Measurements from ENCODE around the gene ACTN1. TPM values are rescaled to one million over a fixed set of nuclear protein-coding genes. Genes with fewer than 3 reads are reported as not detected.
A peak's percentile ranks its signal among the peaks of the same experiment; 100 is the strongest.
"Not testable (repeated sequence)": the region's sequence is repeated elsewhere in the genome, so short reads cannot be mapped to it uniquely, and the experiment has no call there.

The ACTN1 gene
- total RNA-seq (2014; rRNA removed; shearing (Covaris generic)), result 70.5 and 71.1 TPM in 2 replicates
- polyA plus RNA-seq (2014; cell fraction: nucleus; rRNA removed), result 113 and 155 TPM in 2 replicates

GRCh38 chr14:68979021-68979721 is at the start of gene ACTN1:
Gene ACTN1, minus strand, starts transcription at chr14:68979302. Its CDS starts 246 bp downstream, at chr14:68979056.
- peak; percentile 96 for DNase-seq (ENCODE audit: extremely low read depth, low read depth)

GRCh38 chr14:69027242-69027913 is 48.3 kb upstream of the ACTN1 start:
- no peak for DNase-seq (ENCODE audit: extremely low read depth, low read depth)

DNA sequence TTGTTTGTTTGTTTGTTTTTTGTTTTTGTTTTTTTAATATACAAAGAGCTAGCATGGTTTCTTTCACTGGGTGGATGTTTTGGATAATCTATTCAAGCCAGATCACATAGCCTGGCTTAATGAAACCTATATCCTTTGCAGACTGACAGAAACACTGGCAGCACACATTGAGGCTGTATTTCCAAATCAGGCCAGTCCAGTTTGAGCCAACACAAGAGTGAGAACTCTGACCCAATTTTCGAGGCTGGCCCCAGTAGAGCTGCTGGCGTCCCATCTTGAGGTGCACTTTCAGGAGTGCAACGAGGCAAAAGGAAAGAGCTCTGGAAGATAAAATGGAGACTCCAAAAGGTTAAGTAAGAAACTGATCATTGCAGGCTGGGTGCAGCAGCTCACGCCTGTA is 43.9 kb upstream of the ACTN1 start:
- DNase-seq (ENCODE audit: extremely low read depth, low read depth), result no peak

DNA sequence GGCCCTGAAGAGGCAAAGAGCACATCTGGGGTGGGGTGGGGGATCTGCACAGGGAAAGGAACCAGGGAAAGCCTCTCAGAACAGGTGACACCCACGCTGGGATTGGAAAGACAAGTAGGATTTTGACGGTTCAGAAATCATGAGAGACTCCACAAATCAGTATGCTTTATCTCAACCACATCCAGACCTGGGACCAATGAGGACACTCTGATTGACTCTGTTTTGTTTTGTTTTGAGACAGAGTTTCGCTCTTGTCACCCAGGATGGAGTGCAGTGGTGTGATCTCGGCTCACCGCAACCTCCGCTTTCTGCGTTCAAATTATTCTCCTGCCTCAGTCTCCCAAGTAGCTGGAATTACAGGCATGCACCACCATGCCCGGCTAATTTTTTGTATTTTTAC is 43.0 kb upstream of the ACTN1 start:
- DNase-seq (ENCODE audit: extremely low read depth, low read depth), result not testable (repeated sequence)

DNA sequence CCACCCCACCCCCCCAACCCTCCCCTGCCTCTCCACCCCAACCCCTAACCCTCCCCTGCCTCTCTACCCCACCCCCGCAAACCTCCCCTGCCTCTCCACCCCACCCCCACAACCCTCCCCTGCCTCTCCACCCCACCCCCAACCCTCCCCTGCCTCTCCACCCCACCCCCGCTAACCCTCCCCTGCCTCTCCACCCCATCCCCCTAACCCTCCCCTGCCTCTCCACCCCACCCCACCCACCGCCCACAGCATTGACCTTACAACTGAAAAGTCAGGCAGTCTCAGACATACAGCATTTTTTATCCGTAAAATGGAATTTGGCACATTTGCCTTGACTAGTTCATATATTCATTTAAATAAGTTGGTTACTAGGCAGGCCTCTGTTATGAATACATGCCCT is 38.6 kb upstream of the ACTN1 start:
- DNase-seq (ENCODE audit: extremely low read depth, low read depth), result no peak

DNA sequence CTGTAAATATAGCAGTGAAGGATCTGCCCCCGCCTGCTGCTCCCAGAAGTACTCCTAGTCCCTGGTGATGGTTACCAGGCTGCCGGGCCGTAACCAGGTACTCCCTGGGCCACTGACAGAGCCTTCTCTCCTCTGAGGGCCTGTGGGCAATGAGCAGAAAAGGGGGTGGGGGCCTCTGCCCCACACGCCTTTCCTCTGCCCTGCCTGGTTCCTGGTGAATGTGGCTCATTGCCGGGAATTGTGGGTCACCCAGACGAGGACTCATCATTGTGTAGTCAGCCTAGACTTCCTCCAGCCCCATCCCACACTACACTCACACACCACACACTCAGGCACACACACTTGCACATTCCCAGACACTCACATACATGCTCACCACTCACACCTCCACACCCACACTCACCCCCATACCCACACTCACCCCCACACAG is 35.7 kb upstream of the ACTN1 start:
- no peak for DNase-seq (ENCODE audit: extremely low read depth, low read depth)

DNA sequence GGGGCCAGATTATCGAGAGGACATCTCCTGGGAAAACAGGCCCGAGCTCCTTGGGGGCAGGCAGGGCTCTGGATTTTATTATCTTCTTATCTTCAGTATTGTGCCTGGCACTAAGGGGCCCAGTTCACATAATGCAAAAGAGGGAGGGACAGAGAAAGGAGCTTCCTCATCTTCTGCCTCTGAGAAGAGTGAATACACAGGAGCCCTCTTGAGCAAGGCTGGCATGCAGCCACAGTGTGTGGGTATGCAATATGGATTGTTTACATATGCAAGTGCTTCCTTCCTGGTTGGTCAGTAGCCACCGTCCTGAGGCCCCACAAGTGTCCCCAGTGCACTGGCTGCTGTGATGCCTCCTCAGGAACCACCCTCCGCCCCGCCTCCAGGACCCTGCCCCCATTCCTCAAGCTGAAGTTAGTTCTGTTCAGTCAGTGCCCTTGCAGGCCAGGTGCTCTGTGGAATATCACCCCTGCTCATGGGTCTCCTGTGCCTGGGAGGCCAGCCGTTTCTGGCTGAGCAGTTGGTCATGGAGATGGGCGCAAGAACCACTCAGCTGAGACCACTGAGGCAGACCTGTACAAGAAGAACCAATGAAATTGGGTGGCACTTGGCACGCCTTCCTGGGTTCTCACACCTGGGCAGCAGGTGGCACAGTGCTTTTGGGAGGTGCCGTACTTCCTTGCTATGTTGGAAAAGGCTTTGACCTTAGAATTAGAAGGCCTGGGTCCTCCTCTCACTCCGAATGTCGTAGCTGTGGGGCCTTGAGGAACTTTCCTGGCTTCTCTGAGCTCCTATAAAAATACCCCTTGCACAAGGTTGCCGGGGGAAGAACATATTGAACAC is 35.1 kb upstream of the ACTN1 start:
- DNase-seq (ENCODE audit: extremely low read depth, low read depth), result peak; percentile 17

DNA sequence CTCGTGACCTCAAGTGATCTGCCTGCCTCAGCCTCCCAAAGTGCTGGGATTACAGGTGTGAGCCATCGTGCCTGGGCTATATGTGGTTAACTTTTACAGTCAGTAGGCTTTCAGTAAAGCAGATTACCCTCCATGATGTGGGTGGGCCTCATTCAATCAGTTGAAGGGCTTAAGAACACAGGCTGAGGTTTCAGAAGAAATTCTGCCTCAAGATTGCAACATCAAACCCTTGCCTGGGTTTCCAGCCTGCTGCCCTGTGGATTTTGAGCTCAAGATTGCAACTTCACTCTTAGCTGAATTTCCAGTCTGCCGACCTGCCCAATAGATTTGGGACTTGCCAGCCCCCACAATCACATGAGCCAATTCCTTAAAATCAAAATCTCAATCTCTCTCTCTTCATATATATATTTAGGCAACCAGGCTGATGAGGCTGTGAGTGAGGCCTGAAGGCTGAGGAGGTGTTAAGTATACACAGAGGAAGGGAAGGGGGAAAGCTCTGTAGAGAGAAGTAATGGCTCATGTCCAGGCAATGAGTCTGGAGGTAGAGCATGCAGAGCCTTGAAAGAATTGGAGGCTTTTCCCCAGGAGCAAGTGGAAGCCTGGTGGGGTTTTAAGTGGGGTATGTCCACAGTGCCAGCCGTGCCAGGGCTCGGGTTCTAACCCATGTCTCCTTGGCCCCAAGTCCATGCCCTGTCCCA is 33.3 kb upstream of the ACTN1 start:
- no peak for DNase-seq (ENCODE audit: extremely low read depth, low read depth)

DNA sequence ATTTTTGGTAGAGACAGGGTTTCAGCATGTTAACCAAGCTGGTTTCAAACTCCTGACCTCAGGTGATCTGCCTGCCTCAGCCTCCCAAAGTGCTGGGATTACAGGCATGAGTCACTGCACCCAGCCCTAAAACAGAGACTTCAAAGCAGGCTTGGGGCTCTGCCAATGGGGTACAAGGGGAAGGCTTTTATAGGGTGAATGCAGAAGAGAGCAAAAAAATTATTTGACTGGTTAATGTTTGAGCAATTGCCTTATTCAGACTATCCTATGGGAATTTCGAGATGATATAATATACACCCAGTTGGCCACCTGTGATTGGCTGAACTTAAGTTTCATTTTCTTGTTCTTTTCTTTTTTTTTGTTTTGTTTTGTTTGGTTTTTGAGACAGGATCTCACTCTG is 31.5 kb upstream of the ACTN1 start:
- DNase-seq (ENCODE audit: extremely low read depth, low read depth), result no peak

- DNase-seq (ENCODE audit: extremely low read depth, low read depth), result no peak
Observed at GRCh38 chr14:69008421-69008884, 29.4 kb upstream of the ACTN1 start.

DNA sequence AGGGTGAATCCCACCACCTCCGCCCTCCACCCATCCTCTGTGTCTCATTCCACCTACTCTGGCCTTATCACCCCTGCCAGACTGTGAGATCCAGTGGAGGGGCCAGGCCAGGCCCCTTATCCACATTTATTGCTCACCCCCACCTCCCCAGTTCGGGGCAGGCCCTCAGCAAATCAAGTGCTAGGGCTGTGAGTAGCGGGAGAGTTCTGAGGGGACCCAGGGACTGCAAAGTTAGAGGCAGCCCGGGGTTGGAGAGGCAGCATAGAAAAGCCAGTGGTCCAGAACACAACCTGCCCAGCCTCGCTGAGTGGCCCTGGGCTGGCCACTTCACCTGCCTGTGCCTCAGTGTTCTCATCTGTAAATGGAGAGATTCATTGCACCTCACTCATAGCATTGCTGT is 27.2 kb upstream of the ACTN1 start:
- DNase-seq (ENCODE audit: extremely low read depth, low read depth), result no peak

DNA sequence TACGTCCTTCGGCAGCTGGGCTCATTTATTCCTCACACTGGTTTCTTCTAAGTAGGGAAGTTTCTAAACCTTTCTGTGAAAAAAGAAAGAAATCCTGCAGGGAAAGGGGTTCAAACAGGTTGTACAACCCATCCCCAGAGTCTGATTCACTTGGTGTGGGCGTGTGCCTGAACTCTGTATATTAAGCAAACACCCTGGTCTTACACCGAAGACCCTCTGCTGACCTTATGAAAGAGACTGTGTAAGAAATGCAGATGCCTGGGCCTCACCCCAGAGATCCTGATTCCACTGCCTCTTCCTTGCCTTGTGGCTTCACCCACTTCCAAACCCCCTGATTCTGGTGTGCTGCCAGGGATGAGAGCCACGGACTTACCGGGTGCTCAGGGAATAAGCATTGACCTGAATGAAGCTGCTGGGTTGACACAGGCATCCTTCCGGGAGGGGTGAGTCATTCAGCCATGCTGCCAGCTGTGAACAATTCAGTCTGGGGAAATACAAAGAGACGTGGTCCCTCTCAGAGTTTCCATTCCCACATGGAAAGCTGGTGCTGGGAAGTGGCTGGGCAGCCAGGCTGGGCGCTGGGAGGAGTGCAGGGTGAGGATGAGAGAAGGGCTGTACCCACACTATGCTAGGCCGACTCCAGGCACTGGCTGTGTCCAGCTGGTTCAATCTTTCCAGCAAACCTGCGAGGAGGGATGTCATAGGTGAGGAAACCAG is 26.5 kb upstream of the ACTN1 start:
- peak; percentile 40 for DNase-seq (ENCODE audit: extremely low read depth, low read depth)

DNA sequence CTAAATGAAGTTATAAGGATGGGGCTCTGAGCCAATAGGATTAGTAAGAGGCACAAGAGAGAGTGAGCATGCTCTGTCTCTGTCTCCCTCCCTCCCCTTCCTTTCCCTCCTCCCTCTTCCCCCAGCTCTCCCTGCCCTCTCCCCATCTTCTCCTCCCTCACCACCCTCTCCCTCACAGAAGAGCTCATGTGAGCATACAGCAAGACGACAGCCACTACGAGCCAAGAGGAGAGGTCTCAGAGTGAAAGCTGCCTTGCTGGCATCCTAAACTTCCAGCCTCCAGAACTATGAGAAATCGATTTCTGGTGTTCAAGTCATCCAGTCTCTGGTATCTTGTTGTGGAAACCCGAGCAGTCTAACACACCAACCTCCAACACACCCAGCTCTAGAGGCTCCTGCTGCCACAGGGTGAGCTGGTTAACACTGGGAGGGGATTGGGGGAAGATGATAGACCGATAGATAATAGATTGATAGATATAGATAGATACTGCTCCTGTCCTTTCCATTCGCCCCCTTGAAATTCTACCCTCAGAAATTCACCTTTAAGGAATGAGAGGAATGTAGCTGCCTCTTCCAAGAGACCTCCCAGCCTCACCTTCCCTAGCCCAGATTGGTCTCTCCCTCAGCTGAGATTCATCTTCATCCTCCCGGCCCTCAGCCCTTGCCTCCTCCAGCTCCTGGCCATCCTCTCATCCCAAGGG is 25.8 kb upstream of the ACTN1 start:
- DNase-seq (ENCODE audit: extremely low read depth, low read depth), result no peak

DNA sequence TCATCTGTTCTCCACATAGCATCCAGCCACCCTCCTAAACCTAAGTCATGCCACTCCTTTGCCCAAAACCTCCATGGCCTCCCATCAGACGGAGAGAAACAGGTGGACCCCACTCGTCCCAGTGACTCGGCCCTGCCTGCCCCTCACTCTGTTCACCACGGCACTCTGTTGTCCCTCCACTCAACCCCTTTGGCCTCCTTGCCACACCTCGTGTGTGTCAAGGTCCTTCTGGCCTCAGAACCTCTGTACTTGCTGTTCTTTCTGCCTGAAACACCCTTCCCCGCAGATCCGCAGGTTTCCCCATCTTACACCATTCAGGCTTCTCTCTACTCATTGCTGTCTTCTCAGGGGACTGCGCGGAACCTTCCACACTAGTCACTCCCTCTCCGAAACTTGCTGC is 24.5 kb upstream of the ACTN1 start:
- no peak for DNase-seq (ENCODE audit: extremely low read depth, low read depth)

DNA sequence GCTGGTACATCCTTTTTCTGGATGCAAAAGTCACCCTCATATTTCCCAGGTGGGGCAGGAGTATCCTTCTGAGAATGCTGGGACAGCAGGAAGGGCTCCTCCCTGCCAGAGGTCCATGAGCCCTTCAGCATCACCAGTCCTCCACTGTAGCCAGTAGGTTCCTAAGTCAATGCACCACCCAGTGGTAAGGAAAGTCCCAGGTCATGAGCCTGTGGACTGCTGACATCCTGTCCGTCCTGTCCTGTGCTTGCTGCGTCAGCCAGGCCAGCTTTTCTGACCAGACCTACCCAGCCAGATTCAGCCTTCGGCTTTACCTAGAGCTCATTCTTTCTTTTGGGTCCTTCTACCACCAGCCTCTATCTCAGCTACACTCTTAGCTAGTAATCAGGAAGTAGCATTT is 23.0 kb upstream of the ACTN1 start:
- no peak for DNase-seq (ENCODE audit: extremely low read depth, low read depth)

DNA sequence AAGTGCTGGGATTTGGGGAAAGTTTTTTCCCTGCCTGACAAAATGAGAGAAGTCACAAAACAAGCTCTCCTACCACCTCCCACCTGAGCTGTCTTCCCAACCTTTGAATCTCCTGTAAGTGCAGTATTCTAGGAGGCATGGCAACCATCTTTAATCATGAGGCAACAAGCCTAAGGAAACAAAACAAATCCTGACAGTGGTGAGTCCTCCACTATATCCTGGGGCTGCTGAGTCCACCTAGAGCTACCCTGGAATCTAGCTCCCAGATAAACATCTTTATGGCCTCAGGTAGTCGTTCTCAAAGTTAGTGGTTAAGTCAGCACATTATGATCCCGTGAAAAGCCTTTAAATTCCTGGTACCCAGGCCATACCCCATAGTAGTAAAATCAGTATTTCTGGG is 22.3 kb upstream of the ACTN1 start:
- DNase-seq (ENCODE audit: extremely low read depth, low read depth), result no peak

GRCh38 chr14:68998062-68998461 is 19.0 kb upstream of the ACTN1 start:
- DNase-seq (ENCODE audit: extremely low read depth, low read depth), result no peak

DNA sequence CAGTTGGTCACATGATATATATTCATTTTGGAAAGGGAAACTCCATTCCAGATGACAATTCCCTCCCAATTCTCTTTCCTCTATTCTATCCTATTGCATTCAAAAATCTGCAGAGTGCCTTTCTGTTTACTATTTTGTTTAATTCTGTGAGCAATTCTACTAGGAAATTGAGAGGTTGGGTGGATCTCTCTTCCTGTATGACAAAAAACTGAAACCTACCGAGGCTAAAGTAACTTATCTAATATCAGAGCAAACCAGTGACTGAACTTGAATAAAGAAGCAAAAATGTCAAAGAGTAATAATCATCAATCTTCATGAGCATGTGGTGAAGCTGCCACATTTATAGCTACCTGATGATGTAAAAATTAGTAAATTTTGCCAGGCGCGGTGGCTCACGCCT is 16.6 kb upstream of the ACTN1 start:
- DNase-seq (ENCODE audit: extremely low read depth, low read depth), result no peak

GRCh38 chr14:68994056-68994455 is 15.0 kb upstream of the ACTN1 start:
- no peak for DNase-seq (ENCODE audit: extremely low read depth, low read depth)
